Putamen (tissue), 1 donor: ENCODE results near the gene MRPL32.

ENCODE experiments used
- DNase-seq: peaks from one replicate; pipeline ENCODE4 v3.0.0-alpha.2; 2016; ENCODE audit warnings: low spot score

The MRPL32 gene

DNA sequence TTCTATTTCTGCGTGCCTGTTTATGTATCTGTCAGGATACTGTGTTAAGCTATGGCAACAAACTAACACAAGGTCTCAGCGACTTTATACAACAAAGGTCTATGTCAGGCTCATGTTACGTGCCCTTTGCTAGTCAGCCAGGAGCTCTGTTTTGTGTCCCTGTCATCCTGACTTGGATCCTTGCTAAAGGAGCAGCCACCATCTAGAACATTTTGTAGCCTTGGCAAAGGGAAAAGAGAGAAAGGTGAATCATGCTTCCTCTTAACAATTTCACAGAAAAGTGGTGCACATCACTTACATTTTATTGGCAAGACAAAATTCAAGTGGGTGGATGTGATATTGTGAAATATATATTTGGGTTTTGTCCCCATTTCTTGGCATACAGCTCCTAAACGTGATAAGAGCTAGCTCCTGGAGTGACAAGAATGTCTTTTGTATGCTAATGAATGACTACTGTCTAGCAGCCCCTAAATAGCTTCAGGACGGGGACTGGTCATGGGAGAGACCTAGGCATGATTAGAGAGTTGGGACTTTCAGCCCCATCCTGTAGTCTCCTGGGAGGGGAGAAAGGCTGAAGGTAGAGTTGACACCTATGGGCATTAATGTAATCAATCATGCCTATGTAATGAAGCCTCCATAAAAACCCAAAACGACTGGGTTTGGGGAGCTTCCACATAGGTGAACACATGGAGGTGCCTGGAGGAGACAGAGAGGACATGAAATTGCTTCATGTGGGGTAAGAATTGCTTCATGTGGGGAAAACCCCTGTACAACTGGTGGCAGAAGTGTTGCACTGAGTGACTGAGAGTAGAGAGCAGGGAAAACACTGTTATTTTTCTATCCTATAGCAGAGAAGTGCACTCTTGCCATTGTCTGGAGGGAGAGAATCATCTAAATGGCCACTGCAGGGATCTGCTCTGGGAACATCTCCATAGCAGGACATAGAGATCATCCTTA, 33.0 kb downstream of the MRPL32 start:
- peak; percentile 58 for DNase-seq

DNA sequence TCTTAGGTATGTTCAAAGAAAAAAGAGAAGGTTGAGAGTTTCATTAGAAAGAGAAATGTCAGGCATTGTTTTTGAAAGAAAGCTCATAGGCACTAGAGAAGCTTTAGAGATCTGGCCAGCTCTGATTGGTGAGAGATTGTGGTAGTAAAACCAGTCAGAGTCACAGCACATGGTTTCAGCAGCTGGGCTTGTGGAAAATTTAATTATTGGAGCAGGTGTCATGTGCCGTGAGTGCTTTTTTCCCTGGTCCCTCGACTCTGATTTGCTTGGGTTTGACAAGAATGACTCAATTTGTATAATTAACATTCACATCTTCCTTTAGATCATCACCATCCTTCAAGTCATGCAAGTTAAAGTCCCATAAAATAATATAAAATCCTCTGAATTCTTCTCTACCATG, 35.2 kb downstream of the MRPL32 start:
- DNase-seq = no peak

DNA sequence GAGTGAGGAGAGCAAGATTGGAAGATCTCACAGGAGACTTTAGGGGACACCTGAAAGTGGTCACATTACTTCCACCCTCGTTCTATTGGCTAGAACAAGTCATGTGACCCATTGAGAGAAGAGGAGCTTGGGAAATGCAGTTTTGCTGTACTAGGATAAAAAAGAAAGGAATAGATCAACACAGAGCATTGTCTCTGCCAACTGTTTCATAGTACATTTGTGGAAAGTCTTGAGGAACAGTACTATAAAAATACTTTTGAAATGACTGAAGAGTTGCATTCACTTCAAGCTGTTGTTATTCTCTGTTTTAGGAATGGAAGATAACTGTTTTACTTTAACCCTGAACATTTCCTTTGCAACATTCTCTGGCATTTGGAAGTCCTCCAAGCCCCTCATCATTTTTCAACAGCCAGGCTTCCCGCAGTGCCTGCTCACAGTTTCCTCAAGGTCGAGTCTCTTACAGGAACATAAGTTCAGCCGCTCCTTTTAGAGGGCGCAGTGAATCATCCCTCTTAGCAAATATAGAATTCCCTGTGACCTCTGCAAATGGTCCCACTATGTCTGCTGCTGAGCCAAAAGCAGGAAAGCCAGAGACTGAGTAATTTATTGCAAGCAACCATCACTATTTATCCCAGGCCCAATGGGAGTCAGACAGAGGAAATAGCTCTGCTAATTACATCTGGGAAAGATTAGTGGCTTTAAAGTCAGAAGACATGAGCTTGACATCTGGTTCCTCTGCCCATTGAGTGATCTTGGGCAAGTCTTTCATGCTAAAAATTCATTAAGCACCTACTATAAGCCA, 40.7 kb downstream of the MRPL32 start:
- DNase-seq = no peak

DNA sequence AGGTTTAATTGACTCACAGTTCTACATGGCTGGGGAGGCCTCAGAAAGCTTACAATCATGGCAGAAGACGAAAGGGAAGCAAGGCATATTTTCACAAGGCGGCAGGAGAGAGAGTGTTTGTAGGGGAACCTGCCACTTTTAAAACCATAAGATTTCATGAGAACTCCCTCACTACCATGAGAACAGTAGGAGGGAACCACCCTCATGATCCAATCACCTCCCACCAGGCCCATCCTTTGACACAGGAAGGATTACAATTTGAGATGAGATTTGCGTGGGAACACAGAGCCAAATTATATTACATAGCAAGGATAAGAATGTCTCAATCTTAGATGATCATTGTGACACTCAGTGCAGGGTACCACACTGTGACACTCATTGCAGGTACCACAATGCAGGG, 44.2 kb downstream of the MRPL32 start:
- DNase-seq = peak; percentile 35

DNA sequence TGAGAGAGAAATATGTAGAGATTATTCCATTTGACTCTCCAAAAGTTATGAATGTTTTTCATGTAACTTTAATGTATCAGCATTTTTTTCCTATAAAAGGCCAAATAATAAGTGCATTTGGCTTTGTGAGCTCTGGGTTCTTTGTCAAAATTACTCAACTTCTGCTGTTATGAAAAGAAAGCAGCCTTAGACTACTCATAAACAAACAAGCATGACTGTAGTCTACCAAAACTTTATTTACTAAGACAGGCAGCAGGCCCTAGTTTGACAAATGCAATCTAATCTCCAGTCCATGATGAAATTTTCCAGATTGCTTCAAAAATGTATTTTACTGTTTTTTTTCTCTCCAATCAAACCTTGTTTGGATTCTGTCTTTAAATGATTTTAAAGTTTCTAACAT, 46.3 kb downstream of the MRPL32 start:
- no peak for DNase-seq

DNA sequence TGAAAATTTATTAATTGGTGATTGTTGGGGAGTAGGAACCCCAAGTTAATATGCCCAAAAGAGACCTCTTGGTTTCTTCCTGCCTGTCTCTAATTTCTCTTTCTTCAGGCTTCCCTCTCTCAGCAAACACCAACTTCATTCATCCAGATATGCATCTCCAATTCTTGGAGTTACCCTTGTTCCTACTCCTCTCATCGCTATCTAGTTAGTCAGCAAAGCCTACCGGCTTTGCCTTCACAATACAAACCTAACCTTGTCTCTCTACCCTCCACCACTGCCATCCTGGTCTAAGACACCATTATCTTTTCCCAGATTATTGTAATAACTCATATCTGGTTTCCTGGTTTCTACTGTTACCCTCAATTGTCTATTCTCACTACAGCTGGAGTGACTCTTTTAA, 47.9 kb downstream of the MRPL32 start:
- DNase-seq = no peak

DNA sequence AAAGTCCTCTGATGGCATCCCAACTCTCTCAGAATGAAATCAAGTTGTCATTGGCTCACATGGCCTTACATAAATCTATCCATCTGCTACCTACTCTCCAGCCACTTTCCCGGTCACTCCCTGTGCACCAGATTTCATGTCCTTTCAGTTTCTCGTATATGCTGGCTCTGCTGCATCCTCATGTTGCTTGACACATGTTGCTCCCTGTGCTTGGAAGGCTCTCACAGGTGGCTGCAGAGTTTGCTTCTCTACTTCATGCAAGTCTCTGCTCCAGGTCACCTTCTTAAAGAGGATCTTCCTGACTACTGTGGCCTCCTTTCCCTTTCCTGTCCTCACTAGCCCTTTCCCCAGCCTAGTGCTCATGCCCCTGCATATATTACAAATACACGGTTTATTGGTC, 48.3 kb downstream of the MRPL32 start:
- DNase-seq = no peak

DNA sequence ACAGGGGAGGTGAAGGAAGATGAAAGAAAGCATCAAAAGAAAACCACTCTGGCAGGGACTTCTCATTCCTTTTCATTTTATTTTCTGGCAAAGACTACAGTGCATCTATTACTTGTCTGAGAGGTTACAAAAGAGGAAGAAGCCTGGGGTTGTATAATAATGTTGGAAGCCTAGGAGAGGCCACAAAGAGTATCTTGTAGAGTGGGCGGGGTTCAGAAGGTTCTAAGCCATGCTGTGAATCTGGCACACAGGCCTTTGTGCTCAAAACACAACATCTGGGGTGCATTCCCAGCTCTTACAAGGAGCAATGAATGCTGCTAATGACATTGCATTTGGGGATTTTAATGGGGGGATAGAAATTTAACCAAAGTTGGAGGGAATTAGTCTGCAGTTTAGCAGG, 49.4 kb downstream of the MRPL32 start:
- no peak for DNase-seq

DNA sequence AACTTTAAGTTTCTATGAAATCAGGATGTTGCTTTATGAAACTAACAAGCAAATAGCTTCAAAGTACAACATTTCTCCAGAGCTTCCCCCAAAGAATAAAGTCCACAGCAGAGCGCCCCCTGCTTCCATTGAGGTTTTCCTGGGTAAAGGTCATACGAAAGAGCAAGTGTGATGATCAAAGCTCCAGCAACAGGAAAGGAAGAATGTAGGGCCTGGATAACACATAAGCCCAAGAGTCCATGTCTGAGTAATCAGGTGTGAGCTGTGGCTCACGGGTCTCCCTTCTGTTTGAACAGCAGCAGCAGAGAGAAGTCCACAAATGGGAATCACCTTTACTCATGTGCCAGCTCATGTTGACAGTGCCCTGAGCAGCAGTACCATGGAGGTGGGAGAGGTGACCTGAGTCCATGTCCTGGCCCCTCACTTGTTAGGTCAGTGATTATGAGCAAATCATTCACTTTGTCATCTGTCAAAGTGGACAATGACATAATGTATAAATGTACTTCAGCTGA, 50.5 kb downstream of the MRPL32 start:
- DNase-seq = no peak

DNA sequence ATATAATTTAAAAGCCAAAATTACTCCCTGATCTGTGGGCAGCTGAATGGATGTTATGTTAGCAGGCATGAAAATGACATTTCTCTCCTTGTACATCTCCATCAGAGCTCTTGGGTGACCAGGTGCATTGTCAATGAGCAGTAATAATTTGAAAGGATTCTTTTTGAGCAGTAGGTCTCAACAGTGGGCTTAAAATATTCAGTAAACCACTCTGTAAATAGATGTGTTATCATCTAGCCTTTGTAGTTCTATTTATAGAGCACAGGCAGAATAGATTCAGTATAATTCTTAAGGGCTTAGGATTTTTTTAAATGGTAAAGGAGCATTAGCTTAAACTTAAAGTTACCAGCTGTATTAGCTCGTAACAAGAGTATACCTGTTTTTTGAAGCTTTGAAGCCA, 52.0 kb downstream of the MRPL32 start:
- DNase-seq = no peak

DNA sequence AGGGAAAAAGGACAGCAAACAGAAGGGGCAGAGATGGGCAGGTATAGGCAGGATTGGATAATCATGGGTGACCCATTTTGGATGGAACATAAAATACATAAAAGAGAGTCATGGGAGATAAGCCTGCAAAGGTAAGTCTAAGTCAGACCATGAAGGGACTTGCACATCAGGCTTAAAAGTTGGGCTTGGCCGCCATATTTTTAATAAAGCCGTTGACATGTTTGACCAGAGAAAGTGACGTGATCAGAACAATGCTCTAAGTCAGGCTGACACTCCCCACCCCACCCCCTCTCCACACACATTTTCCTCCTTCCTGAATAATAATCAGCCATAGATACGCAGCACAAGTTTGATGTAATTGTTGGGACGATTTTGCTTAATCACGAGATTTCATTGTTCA, 54.0 kb downstream of the MRPL32 start:
- DNase-seq = no peak

DNA sequence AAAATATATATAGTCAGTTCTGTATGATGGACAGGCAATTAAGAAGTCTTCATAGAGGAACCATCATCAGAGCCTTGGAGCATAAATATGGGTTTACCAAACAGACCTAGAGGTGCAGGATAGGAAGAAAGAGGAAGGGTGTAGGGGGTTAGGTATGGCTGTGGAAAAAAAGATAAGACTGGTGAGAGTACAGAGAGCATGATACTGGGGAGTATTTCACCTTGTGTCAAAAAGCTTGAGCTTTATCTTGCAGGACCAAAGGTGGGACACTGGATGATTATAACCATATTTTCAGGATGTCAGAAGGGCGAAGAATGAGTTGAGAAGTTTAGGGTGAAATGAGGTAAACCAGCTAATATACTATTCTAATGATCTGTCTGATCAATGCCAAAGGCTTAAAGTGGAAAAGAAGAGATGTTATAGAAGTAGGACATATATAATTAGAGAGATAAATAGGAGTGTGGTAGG, 54.6 kb downstream of the MRPL32 start:
- no peak for DNase-seq
